BE2C (cell line): ENCODE measurements around the gene EPM2AIP1.

ENCODE experiments used
- DNase-seq: peaks from one replicate; pipeline ENCODE4 v3.0.0-alpha.2; 2020
- H3K27me3 ChIP-seq: fragments of 250-450 bp; sonication (Bioruptor Pico); 2 replicates; pipeline ENCODE4 v1.5.1; 2020; ENCODE audit warnings: mild to moderate bottlenecking
- H3K36me3 ChIP-seq: fragments of 250-450 bp; sonication (Bioruptor Pico); 2 replicates; pipeline ENCODE4 v1.5.1; 2020; ENCODE audit warnings: mild to moderate bottlenecking
- H3K4me1 ChIP-seq: fragments of 250-450 bp; sonication (Bioruptor Pico); 2 replicates; pipeline ENCODE4 v1.5.1; 2020
- H3K4me3 ChIP-seq: 2 replicates; pipeline ENCODE4 v1.5.1; 2011; ENCODE audit warnings: low read depth, low read length
- H3K9me3 ChIP-seq: fragments of 250-450 bp; sonication (Bioruptor Pico); 2 replicates; pipeline ENCODE4 v1.5.1; 2020
- TF ChIP-seq, protein P1 (sequence below): IDR thresholded peaks from 2 replicates; pipeline ENCODE4 v1.5.1; 2012; ENCODE audit warnings: mild to moderate bottlenecking, low read depth, low read length

EPM2AIP1 gene

DNA sequence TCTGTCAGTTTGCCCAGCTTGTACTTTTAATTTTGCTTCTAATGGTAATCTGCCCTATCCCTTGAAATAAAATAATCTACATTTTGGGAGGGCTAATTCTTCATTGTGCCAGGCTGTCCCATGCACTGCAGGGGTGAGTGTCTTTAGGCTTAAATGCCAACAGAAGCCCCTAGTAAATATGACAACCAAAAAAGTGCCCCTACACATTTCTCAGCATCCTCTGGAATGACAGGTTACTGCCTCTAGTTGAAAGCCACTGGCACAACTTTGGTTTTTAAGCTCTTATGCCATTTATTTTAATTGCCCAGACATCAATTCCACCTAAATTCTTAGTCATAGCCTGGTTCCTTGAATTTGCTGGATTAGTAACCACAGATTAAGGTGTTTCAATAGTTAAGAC lies 3.4 kb downstream of the EPM2AIP1 start:
- no peak for DNase-seq
- Histone ChIP-seq H3K9me3 (no peaks in the 10 kb centered on the region), H3K27me3 (no peaks in the 10 kb centered on the region), H3K4me1 (no peaks in the 10 kb centered on the region), H3K4me3 (peak overlapping the region; percentile 95), H3K36me3 (peaks cover 15% of the 10 kb centered on the region)
- TF ChIP-seq, protein P1, sequence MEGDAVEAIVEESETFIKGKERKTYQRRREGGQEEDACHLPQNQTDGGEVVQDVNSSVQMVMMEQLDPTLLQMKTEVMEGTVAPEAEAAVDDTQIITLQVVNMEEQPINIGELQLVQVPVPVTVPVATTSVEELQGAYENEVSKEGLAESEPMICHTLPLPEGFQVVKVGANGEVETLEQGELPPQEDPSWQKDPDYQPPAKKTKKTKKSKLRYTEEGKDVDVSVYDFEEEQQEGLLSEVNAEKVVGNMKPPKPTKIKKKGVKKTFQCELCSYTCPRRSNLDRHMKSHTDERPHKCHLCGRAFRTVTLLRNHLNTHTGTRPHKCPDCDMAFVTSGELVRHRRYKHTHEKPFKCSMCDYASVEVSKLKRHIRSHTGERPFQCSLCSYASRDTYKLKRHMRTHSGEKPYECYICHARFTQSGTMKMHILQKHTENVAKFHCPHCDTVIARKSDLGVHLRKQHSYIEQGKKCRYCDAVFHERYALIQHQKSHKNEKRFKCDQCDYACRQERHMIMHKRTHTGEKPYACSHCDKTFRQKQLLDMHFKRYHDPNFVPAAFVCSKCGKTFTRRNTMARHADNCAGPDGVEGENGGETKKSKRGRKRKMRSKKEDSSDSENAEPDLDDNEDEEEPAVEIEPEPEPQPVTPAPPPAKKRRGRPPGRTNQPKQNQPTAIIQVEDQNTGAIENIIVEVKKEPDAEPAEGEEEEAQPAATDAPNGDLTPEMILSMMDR: no peak

DNA sequence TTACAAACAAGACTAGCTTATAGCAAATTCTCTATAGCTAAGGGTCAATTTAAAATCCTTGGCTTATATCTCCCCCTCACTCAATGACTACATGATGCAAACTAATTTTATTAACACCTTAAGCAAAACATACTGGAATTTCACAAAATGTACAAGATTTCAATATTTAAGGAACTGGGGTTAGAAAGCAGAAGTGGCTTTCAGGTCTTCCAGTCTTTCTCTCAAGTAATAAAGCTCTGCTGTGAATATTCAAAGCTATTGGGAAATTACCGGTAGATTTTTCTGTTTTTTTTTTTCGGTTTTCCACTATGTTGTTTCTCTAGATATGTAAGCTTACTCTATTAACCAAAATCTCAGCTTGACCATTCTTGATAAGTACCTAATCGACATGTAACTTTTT lies 3.9 kb downstream of the EPM2AIP1 start:
- H3K9me3 ChIP-seq: no peaks in the 10 kb centered on the region
- TF ChIP-seq, protein P1: no peak
- DNase-seq: no peak
- peak overlapping the region; percentile 95 for H3K4me3 ChIP-seq
- H3K4me1 ChIP-seq: no peaks in the 10 kb centered on the region
- no peaks in the 10 kb centered on the region for H3K27me3 ChIP-seq
- peaks cover 15% of the 10 kb centered on the region for H3K36me3 ChIP-seq

DNA sequence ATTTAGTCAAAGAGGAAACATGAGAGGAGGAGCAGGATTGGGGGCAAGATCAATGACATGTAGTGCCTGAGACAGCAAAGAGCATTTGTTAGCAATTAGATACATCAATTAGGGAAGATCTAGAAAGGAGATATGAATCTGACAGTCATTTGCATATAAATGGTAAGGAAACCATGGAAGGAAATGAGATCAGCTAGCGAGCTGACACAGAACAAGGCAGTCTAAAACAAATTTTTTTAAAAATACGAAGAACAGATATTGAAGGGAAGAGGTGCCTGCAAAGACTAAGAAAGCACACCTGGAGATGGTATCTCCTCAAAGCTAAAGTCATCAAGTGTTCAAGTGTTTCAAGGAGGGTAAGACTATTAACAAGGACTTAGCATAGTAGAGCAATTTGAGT lies 4.6 kb downstream of the EPM2AIP1 start:
- Histone ChIP-seq H3K36me3 (peaks cover 15% of the 10 kb centered on the region), H3K9me3 (no peaks in the 10 kb centered on the region), H3K4me1 (no peaks in the 10 kb centered on the region), H3K4me3 (no peak overlapping the region), H3K27me3 (no peaks in the 10 kb centered on the region)
- DNase-seq: no peak
- TF ChIP-seq, protein P1: no peak

DNA sequence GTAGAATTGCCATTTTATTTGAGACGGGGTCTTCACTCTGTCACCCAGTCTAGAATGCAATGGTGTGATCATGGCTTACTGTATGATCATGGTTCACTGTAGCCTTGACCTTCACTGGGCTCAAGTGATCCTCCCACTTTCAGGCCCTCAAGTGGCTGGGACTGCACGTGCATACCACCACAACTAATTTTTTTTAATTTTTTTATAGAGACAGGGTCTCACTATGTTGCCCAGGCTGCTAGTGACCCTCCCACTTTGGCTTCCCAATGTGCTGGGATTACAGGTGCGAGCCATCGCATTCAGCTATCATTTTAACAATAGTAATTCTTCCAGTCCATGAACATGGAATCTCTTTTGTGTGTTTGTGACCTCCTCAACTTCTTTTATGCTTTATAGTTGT lies 11.9 kb downstream of the EPM2AIP1 start:
- Histone ChIP-seq H3K4me1 (no peaks in the 10 kb centered on the region), H3K4me3 (no peak overlapping the region), H3K9me3 (no peaks in the 10 kb centered on the region), H3K36me3 (peaks cover 11% of the 10 kb centered on the region), H3K27me3 (no peaks in the 10 kb centered on the region)
- DNase-seq: no peak
- TF ChIP-seq, protein P1: no peak

DNA sequence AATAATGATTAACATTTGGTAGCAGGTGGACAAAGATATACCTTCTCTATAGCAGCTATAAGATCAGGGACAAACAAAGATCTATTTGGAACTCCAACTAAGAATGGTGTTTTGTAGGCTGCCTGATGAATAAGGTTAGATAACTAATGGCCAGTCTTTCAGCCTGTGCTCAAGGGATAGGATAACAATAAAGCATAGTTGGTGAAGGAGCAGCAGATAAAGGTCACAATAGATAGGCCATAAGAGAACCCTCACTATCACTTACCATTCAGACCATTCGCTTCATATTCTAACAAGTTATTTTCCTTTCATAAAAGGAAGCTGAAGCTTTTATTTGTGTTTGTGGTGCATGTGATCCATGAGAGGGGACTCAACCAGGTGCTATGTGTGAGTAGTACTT lies 19.8 kb downstream of the EPM2AIP1 start:
- Histone ChIP-seq H3K4me1 (peaks cover 5% of the 10 kb centered on the region; the same call in 1 of the 2 replicates), H3K36me3 (no peaks in the 10 kb centered on the region), H3K4me3 (no peak overlapping the region), H3K9me3 (no peaks in the 10 kb centered on the region), H3K27me3 (no peaks in the 10 kb centered on the region)
- DNase-seq: no peak
- TF ChIP-seq, protein P1: no peak

DNA sequence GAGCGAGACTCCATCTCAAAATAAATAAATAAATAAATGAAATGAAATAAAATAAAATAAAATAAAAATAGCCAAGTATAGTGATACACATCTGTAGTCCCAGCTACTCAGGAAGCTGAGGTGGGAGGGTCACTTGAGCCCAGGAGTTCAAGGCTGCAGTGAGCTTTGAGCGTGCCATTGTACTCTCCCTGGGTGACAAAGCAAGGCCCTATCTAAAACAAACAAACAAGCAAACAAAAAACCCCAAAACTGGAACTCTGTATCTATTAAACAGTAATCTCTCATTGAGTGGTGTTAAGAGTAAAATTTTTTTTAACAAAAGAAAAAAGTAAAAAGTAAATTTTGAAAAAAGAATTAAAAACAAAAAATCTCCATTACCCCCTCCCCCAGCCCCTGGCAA lies 20.8 kb downstream of the EPM2AIP1 start:
- Histone ChIP-seq H3K4me3 (no peak overlapping the region), H3K36me3 (no peaks in the 10 kb centered on the region), H3K9me3 (no peaks in the 10 kb centered on the region), H3K27me3 (no peaks in the 10 kb centered on the region), H3K4me1 (peaks cover 5% of the 10 kb centered on the region; the same call in 1 of the 2 replicates)
- DNase-seq: no peak
- TF ChIP-seq, protein P1: no peak
